HG02798 (cell line): Measurements from ENCODE around the gene GADD45A.
"Not testable (repeated sequence)": the region's sequence is repeated elsewhere in the genome, so short reads cannot be mapped to it uniquely, and the experiment has no call there.

Source experiments
- ATAC-seq: cut with Tn5 transposase; IDR thresholded peaks from one replicate; pipeline ENCODE4 v1.9.1; 2021; ENCODE audit warnings: mild to moderate bottlenecking; ENCODE audit not compliant: unreplicated experiment, poor library complexity

GADD45A gene

GRCh38 chr1:67717876-67718275, 32.9 kb downstream of the GADD45A start:
- ATAC-seq, result no peak

DNA sequence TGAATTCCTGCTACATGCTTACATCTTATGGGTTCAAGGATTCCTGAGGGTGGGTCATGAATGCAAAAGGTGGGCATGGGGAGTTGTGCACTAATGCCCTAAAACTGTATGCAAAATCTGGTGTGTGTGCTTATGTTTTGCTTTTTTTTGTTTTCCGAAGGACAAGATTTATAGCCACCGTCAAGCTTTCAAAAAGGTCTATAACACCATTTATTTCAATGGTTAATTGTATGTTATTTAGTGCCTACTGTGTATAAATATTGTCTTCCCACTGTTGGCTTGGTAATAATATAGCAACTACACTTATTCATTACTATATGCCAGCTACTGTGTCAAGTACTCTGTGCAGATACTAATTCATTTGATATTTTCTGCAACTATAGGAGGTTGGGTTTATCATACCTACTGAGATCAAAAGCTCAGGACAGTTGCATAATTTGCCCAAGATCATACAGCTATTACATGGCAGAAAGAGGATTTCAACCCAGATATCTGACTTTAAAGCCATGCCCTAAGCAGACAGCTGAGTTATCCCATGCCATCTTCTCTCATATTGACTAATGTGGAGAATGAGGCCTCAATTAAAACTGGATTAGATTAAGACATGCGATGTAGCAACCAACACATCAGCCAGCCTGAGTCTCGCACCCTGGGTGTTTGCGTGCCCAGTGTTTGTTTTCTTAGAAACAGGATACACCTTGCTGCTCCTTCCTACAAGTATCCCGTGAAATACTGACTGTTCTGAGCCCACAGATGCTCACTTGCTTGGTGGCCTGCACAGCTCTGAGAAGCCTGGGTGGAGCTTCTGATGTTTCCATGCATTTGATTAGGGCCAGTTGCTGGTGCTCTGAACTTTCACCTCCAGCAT, 34.6 kb downstream of the GADD45A start:
- no peak for ATAC-seq

- ATAC-seq, result no peak
These were observed 36.1 kb downstream of the GADD45A start for GRCh38 chr1:67721112-67721511.

DNA sequence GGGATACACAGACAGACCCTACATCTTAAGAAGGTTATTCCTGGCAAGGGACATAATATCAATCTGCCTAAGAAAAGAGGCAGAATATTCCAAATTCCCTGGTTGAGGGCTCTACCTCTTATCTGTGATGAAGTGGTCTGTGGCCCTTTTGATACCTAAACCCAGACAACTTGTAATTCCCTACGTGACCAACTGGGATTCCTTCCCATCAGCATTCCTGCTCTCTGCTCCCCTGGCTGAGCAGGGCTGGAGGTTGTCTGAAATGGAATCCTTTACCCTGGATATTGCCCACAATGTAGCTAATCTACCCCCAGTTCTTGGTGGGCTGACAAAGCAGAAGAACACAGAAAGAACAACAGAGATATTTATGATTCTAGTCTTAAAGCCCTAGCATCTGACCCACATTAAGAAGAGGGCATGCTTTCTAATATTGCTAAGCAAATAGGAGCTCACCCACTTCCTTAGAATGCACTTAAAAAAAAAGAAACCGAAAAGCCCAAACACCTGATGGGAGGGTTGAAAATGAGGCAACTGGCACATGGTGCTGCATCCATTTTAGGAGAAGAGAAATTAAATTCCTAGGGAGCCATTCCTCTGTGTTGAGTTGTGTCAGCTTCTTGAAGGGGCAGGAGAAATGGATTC, 36.8 kb downstream of the GADD45A start:
- peak; percentile 50 for ATAC-seq

- ATAC-seq, result peak; percentile 19
These were observed 37.4 kb downstream of the GADD45A start for GRCh38 chr1:67722292-67722944.

DNA sequence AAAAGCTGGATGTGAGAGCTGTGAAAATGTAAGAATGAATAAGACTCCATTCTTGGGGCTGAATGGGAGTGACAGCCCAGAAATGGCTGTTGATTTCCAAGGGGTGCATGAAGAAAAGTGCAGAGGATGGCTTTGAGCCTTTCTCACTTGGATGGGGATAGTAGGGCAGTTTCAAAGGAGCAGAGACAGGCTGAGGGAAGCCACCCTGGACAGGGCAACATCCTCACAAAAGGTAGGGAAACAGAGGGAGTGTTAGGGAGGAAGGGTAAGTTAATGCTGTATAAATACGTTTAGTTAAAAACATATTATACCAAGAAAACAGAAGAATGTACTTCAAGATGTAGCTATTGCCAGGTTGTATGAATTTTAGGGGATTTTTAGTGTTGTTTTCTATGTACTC, 38.1 kb downstream of the GADD45A start:
- ATAC-seq, result no peak

DNA sequence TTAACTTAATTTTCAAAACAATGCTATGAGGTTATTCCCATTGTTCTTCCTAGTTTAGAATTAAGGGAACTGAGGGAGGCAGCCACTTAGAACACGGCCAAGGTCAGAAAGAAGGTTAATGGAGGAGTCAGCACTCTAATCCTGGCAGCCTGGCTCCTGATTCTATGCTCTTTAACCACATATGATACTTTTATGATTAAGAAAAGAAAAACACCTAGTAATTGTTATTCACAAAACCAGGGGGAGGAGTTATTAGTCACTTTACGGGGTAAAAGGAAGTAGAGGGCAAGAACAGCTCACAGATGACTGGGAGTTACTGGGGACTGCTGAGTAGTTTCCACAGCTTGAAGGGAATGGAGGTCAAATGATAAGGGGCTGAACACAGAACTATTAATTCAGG, 38.6 kb downstream of the GADD45A start:
- ATAC-seq, result peak; percentile 79

GRCh38 chr1:67724928-67725560, 40.0 kb downstream of the GADD45A start:
- ATAC-seq, result no peak

GRCh38 chr1:67726224-67726623, 41.2 kb downstream of the GADD45A start:
- no peak for ATAC-seq

DNA sequence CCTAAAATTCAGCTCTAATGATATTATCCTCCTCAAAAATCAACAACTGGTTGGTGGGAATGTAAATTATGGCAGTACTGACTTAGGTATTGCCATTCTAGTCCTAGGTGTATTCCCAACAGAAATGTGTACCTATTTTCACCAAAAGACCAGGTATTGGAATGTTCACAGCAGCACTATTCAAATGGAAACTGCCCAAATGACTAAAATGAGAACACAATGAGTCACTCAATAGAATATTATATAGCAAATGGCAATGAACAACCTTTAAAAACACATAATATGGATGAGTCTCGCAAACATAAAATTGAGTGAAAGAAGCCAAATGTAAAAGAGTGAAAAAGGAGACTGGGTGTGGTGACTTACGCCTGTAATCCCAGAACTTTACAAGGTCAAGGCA, 44.9 kb downstream of the GADD45A start:
- ATAC-seq, result no peak

GRCh38 chr1:67730312-67730711, 45.3 kb downstream of the GADD45A start:
- ATAC-seq, result not testable (repeated sequence)

- no peak for ATAC-seq
These were observed 46.3 kb downstream of the GADD45A start for GRCh38 chr1:67731322-67731721.

DNA sequence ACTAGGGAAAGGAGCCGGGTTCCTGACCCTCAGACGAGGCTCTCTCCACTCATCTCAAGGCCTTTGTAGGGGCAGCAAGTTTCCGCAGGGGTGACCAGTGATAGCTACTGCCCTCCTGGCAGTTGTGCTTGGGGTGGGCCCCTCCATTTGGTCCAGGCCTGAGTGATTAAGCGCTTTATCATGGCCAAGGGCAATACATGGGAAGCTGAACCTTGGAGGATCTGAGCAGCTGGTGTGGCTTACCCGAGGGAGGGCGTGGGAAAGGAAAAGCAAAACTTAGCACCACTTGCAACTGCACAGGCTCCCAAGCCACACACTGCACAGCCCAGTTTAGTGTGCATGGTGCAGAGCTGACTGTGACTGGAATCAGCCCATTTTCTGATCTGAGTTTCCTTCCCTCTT, 47.8 kb downstream of the GADD45A start:
- ATAC-seq, result peak; percentile 59

- no peak for ATAC-seq
These were observed 48.8 kb downstream of the GADD45A start for GRCh38 chr1:67733681-67734322.

DNA sequence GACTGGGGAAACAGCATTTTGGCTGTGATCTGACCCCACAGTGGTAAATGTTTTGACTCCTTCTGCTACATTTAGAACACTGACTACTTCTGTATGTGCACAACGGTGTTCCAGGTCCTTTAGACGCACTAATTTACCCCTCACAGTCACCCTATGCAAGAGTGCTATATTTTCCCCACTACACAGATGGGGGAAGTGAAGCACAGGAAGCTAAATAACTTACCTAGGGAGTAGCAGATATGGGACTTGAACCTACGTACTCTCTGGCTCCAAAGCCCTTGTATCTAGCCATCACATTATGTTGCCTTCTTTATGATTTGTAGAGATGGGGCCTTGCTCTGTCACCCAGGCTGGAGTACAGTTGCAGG, 49.3 kb downstream of the GADD45A start:
- ATAC-seq, result no peak

GRCh38 chr1:67735206-67735605, 50.2 kb downstream of the GADD45A start:
- ATAC-seq, result no peak

- peak; percentile 95 for ATAC-seq
These were observed 51.0 kb downstream of the GADD45A start for GRCh38 chr1:67735806-67736627.

- no peak for ATAC-seq
These were observed 51.7 kb downstream of the GADD45A start for GRCh38 chr1:67736750-67737149.

DNA sequence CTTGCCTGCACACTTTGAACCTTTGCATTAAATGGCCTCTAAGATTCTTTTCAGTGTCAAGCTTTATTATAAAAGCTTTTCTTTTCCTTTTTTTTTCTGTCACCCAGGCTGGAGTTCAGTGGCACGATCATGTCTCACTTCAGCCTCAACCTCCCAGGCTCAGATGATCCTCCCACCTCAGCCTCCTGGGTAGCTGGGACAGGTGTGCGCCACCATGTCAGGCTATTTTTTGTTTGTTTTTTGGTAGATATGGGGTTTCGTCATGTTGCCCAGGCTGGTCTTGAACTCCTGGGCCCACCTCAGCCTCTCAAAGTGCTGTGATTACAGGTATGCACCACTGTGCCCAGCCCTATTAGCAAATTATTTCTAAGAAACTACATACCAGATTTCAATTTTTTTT, 52.9 kb downstream of the GADD45A start:
- no peak for ATAC-seq
